ENCODE measurements around the gene CORO1C.

CORO1C gene

GRCh38 chr12:108693751-108694150, 37.6 kb downstream of the CORO1C start:
- Histone ChIP-seq H3K9me3 (ENCODE audit: insufficient read depth, low read depth, low read length) (no peaks in the 10 kb centered on the region), H3K79me2 (ENCODE audit: control insufficient read depth, insufficient read depth, low read length, poor library complexity) (peaks cover 10% of the 10 kb centered on the region), H3K79me1 (ENCODE audit: low read length) (peaks cover 15% of the 10 kb centered on the region), H3K27me3 (ENCODE audit: insufficient read depth, low read length) (no peaks in the 10 kb centered on the region), H2BK120ac (ENCODE audit: insufficient read depth, low read length, poor library complexity) (no peak overlapping the region), H3K18ac (ENCODE audit: low read length) (no peak overlapping the region), H3K4me3 (ENCODE audit: low read depth, low read length) (no peak overlapping the region), H3K4me1 (ENCODE audit: control insufficient read depth in 1 of 2, insufficient read depth in 2 of 2, low read length in 2 of 2) (peaks cover 23 to 27% of the 10 kb centered on the region in 2 experiments), H3K14ac (ENCODE audit: low read length) (no peak overlapping the region), H4K12ac (ENCODE audit: low read depth, low read length) (no peak overlapping the region), H3K4me2 (ENCODE audit: low read length) (no peak overlapping the region), H2BK5ac (ENCODE audit: low read depth, low read length, poor library complexity) (no peak overlapping the region), H4K91ac (ENCODE audit: low read depth, low read length) (no peak overlapping the region), H4K8ac (ENCODE audit: low read depth, low read length) (no peak overlapping the region), H2AFZ (ENCODE audit: insufficient read depth, low read length, poor library complexity) (no peak overlapping the region), H3K27ac (ENCODE audit: low read depth, low read length) (no peak overlapping the region), H3K4ac (ENCODE audit: low read depth, low read length) (no peak overlapping the region), H3K23ac (ENCODE audit: low read length) (no peak overlapping the region), H2BK12ac (ENCODE audit: low read length) (no peak overlapping the region), H3K9ac (ENCODE audit: low read length) (no peak overlapping the region), H3K36me3 (ENCODE audit: control insufficient read depth in 1 of 2, insufficient read depth in 2 of 2, low read length in 2 of 2) (peaks cover 4 to 11% of the 10 kb centered on the region in 2 experiments), H2AK5ac (ENCODE audit: low read length) (no peak overlapping the region)
- WGBS (ENCODE audit: extremely low coverage, insufficient coverage, insufficient read length): no CpG with 5 or more reads among the region's 6 CpGs
- DNase-seq: no peak

DNA sequence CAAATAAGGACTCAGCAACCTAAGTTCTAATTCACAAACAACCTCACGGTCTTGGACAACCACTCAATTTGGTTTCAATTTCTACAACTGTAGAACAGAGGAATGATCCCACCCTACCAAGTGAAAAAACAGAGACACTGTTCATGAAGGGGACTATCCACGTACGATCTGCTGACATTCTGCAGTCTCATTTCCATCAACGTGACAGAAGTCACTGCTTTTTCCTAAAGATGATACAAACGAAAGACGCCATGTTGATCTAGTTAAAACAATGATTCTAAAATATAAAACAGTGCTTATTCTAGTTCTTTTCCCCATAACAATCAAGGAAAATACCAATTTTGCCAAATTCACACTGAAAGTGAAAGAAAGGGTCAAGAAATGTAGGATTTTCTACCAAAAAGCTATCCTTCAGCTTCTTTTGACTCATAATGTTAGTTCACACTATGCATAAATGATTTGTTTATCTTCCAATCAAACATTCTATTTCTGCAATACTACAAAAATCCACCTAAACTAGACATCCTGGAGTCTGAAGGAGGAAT, 38.1 kb downstream of the CORO1C start:
- Histone ChIP-seq H3K4ac (ENCODE audit: low read depth, low read length) (no peak overlapping the region), H4K91ac (ENCODE audit: low read depth, low read length) (no peak overlapping the region), H3K4me3 (ENCODE audit: low read depth, low read length) (no peak overlapping the region), H2AFZ (ENCODE audit: insufficient read depth, low read length, poor library complexity) (no peak overlapping the region), H4K8ac (ENCODE audit: low read depth, low read length) (no peak overlapping the region), H3K9me3 (ENCODE audit: insufficient read depth, low read depth, low read length) (no peaks in the 10 kb centered on the region), H4K12ac (ENCODE audit: low read depth, low read length) (no peak overlapping the region), H2BK5ac (ENCODE audit: low read depth, low read length, poor library complexity) (no peak overlapping the region), H3K9ac (ENCODE audit: low read length) (no peak overlapping the region), H2AK5ac (ENCODE audit: low read length) (no peak overlapping the region), H3K79me1 (ENCODE audit: low read length) (peaks cover 15% of the 10 kb centered on the region), H3K4me1 (ENCODE audit: control insufficient read depth in 1 of 2, insufficient read depth in 2 of 2, low read length in 2 of 2) (peaks cover 23 to 27% of the 10 kb centered on the region in 2 experiments), H3K23ac (ENCODE audit: low read length) (no peak overlapping the region), H3K27me3 (ENCODE audit: insufficient read depth, low read length) (no peaks in the 10 kb centered on the region), H2BK12ac (ENCODE audit: low read length) (no peak overlapping the region), H3K79me2 (ENCODE audit: control insufficient read depth, insufficient read depth, low read length, poor library complexity) (peaks cover 10% of the 10 kb centered on the region), H3K14ac (ENCODE audit: low read length) (no peak overlapping the region), H3K18ac (ENCODE audit: low read length) (no peak overlapping the region), H3K27ac (ENCODE audit: low read depth, low read length) (peak overlapping the region; percentile 50), H3K36me3 (ENCODE audit: control insufficient read depth in 1 of 2, insufficient read depth in 2 of 2, low read length in 2 of 2) (peaks cover 4 to 11% of the 10 kb centered on the region in 2 experiments), H2BK120ac (ENCODE audit: insufficient read depth, low read length, poor library complexity) (no peak overlapping the region), H3K4me2 (ENCODE audit: low read length) (no peak overlapping the region)
- no CpG with 5 or more reads among the region's 6 CpGs for WGBS (ENCODE audit: extremely low coverage, insufficient coverage, insufficient read length)
- DNase-seq: no peak

DNA sequence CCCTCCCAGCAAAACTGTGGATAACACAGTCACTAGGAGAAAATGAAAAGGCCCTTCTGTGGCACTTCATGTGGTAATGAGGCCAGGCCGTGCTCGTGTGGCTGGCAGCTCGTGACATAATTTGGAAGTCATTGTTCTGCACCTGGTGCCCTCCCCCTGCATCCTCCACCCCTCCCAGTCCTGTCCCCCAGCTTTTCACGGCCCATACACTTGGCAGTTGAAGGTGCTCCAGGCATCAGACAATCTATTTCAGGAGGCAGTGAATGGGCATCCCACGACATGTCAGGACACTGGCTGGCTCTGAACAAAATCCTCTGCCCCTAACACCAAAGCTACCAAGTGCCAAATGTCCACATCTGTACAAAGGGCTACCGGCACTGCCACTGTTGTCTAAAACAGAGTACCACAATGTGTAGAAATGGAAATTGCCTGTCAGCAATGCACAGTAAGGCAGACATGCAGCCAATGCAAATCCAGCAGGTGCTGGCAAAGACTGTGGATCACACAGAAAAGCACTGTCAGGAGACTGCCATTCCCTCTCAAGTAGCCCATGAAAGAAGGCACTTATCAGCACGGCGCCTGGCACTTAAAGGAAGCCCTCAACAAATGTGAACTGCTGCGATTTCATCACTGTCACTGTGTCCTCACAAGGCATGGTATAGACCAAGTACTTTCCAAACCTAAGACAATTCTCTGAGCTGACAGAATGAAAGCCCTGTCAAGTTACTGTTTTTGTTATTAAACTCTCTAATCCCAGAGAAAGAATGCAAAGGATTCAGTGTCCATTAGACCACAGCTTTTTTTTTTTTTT, 39.1 kb downstream of the CORO1C start:
- peak overlapping the region; percentile 1 for H2BK5ac ChIP-seq (ENCODE audit: low read depth, low read length, poor library complexity)

DNA sequence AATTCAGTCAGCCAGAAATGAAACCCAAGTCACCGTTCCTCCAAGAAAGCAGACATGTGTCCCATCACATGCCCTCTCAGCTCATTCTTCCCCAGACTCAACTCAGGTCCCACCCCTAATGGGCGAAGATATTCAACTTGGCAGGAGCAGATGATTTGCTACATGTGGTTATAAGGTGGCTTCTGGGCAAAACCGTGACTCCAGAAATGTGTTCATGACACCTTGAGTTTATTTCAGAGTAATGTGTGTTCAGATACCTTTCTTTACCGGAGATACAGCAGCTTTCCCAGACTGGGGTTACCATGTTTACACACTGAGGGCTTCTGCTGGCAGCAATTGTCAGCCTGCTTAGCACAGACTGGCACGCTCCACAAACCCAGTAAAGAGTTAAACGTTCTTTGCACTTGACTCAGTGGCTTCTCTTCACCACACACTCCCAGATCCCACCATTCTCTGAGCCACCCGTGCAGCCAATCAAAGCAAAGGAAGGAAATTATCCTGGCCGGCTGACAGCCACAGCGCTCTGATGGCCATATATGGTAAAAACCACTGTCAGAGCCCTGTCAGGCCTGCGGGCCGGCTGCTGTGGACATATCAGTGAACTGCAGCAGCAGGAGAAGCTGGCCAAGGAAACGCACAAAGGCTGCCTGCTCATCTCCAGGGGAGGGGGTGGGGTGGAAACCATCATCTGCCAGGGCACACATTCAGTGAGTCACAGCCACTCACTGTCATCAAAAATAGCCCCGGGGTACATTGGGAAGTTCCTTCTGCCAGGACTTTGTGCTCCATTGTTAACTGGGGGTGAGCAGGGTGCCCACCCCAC, 39.9 kb downstream of the CORO1C start:
- no peak overlapping the region for H3K4me3 ChIP-seq (ENCODE audit: low read depth, low read length)

More for the DNA sequence above, 39.1 kb downstream of the CORO1C start:
- Histone ChIP-seq H2BK120ac (ENCODE audit: insufficient read depth, low read length, poor library complexity) (peak overlapping the region; percentile 3), H3K79me1 (ENCODE audit: low read length) (peaks cover 15% of the 10 kb centered on the region), H3K27me3 (ENCODE audit: insufficient read depth, low read length) (no peaks in the 10 kb centered on the region), H3K36me3 (ENCODE audit: control insufficient read depth in 1 of 2, insufficient read depth in 2 of 2, low read length in 2 of 2) (peaks cover 3 to 6% of the 10 kb centered on the region in 2 experiments), H3K14ac (ENCODE audit: low read length) (peak overlapping the region; percentile 10), H3K23ac (ENCODE audit: low read length) (no peak overlapping the region), H3K4me3 (ENCODE audit: low read depth, low read length) (no peak overlapping the region), H2AK5ac (ENCODE audit: low read length) (peak overlapping the region; percentile 0), H3K4me1 (ENCODE audit: control insufficient read depth in 1 of 2, insufficient read depth in 2 of 2, low read length in 2 of 2) (peaks cover 23 to 27% of the 10 kb centered on the region in 2 experiments), H2AFZ (ENCODE audit: insufficient read depth, low read length, poor library complexity) (peak overlapping the region; percentile 2), H4K8ac (ENCODE audit: low read depth, low read length) (no peak overlapping the region), H3K4ac (ENCODE audit: low read depth, low read length) (peak overlapping the region; percentile 1), H3K27ac (ENCODE audit: low read depth, low read length) (peak overlapping the region; percentile 77), H4K91ac (ENCODE audit: low read depth, low read length) (peak overlapping the region; percentile 28), H3K4me2 (ENCODE audit: low read length) (no peak overlapping the region), H3K9ac (ENCODE audit: low read length) (peak overlapping the region; percentile 9), H3K79me2 (ENCODE audit: control insufficient read depth, insufficient read depth, low read length, poor library complexity) (peaks cover 10% of the 10 kb centered on the region), H3K9me3 (ENCODE audit: insufficient read depth, low read depth, low read length) (no peaks in the 10 kb centered on the region), H2BK12ac (ENCODE audit: low read length) (peak overlapping the region; percentile 35), H4K12ac (ENCODE audit: low read depth, low read length) (no peak overlapping the region), H3K18ac (ENCODE audit: low read length) (peak overlapping the region; percentile 1)
- peak in 1 of 2 donors; percentile 27 for DNase-seq
- no CpG with 5 or more reads among the region's 9 CpGs for WGBS (ENCODE audit: extremely low coverage, insufficient coverage, insufficient read length)

More for the DNA sequence above, 39.9 kb downstream of the CORO1C start:
- Histone ChIP-seq H3K36me3 (ENCODE audit: control insufficient read depth in 1 of 2, insufficient read depth in 2 of 2, low read length in 2 of 2) (peaks cover 3 to 9% of the 10 kb centered on the region in 2 experiments), H2BK12ac (ENCODE audit: low read length) (peak overlapping the region; percentile 95), H3K14ac (ENCODE audit: low read length) (peak overlapping the region; percentile 88), H3K79me1 (ENCODE audit: low read length) (peaks cover 15% of the 10 kb centered on the region), H3K9me3 (ENCODE audit: insufficient read depth, low read depth, low read length) (no peaks in the 10 kb centered on the region), H4K91ac (ENCODE audit: low read depth, low read length) (peak overlapping the region; percentile 96), H3K27me3 (ENCODE audit: insufficient read depth, low read length) (no peaks in the 10 kb centered on the region), H4K12ac (ENCODE audit: low read depth, low read length) (peak overlapping the region; percentile 63), H3K4me1 (ENCODE audit: control insufficient read depth in 1 of 2, insufficient read depth in 2 of 2, low read length in 2 of 2) (peaks cover 23 to 26% of the 10 kb centered on the region in 2 experiments), H4K8ac (ENCODE audit: low read depth, low read length) (peak overlapping the region; percentile 50), H3K23ac (ENCODE audit: low read length) (no peak overlapping the region), H3K4ac (ENCODE audit: low read depth, low read length) (peak overlapping the region; percentile 43), H2BK5ac (ENCODE audit: low read depth, low read length, poor library complexity) (peak overlapping the region; percentile 73), H3K4me2 (ENCODE audit: low read length) (peak overlapping the region; percentile 4), H2BK120ac (ENCODE audit: insufficient read depth, low read length, poor library complexity) (peak overlapping the region; percentile 94), H2AFZ (ENCODE audit: insufficient read depth, low read length, poor library complexity) (peak overlapping the region; percentile 72), H3K79me2 (ENCODE audit: control insufficient read depth, insufficient read depth, low read length, poor library complexity) (peaks cover 13% of the 10 kb centered on the region), H2AK5ac (ENCODE audit: low read length) (peak overlapping the region; percentile 95), H3K9ac (ENCODE audit: low read length) (peak overlapping the region; percentile 44), H3K27ac (ENCODE audit: low read depth, low read length) (peak overlapping the region; percentile 94), H3K18ac (ENCODE audit: low read length) (peak overlapping the region; percentile 86)
- no CpG with 5 or more reads among the region's 13 CpGs for WGBS (ENCODE audit: extremely low coverage, insufficient coverage, insufficient read length)
- peak; percentile 97 to 98 for DNase-seq
